ENCODE measurements around the gene KIF24. TPM values are rescaled to one million over a fixed set of nuclear protein-coding genes. Genes with fewer than 3 reads are reported as not detected.
A peak's percentile ranks its signal among the peaks of the same experiment; 100 is the strongest.

KIF24 gene
- total and polyA plus RNA-seq, 2 of the 8 experiments (the other 6 are each of a cell fraction or from before 2014, with no cell fraction given) = 2.7 to 3.9 TPM

DNA sequence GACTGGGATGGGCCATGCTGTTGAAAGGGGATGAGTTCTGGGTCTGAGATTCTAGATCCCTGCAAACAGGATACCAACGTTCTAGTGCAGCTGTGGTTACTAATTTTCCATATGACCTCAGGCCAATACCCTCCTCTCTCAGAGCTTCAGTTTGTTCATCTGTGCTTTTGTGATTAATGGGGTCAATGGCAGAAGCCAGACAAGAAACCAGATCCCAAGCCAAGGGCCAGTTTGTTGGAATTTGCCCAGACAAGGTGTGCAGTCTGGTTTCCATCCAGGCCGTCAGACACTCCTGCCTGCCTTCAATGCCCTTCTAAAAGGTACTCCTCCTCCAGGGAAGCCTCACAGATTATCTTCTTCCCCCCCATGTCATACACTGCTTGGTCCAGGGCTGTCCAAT is 36.2 kb upstream of the KIF24 start:
- Histone ChIP-seq H2AK5ac (ENCODE audit: low read depth, low read length) (no peak overlapping the region), H3K27me3 (replicated peaks in 1 of 4; ENCODE audit: control insufficient read depth in 3 of 4, extremely low read depth in 1 of 4, insufficient read depth in 3 of 4, low read length in 3 of 4) (no peaks in the 10 kb centered on the region), H3K79me2 (ENCODE audit: control insufficient read depth in 1 of 2, insufficient read depth in 2 of 2, low read length in 2 of 2) (no peaks in the 10 kb centered on the region), H4K20me1 (replicated peaks in 1 of 2; ENCODE audit: control insufficient read depth in 1 of 2, insufficient read depth in 2 of 2, low read length in 2 of 2) (no peaks in the 10 kb centered on the region), H2BK15ac (ENCODE audit: low read length) (no peak overlapping the region), H3K9ac (replicated peaks in 1 of 4; ENCODE audit: extremely low read depth in 1 of 4, low read depth in 3 of 4, low read length in 3 of 4) (no peak overlapping the region), H3K79me1 (ENCODE audit: low read depth, low read length) (no peaks in the 10 kb centered on the region), H3K4ac (replicated peaks; ENCODE audit: insufficient read length, low read depth, low read length) (no peak overlapping the region), H3K23me2 (ENCODE audit: low read depth, low read length) (no peaks in the 10 kb centered on the region), H3K23ac (ENCODE audit: insufficient read length) (no peak overlapping the region), H3K4me2 (ENCODE audit: insufficient read depth in 1 of 2, low read depth in 2 of 2, low read length in 2 of 2) (no peak overlapping the region), H3K14ac (ENCODE audit: insufficient read length) (no peak overlapping the region), H3K4me1 (replicated peaks in 1 of 4; ENCODE audit: control insufficient read depth in 3 of 4, insufficient read depth in 4 of 4, low read length in 3 of 4) (peaks cover 9 to 19% (median 11%) of the 10 kb centered on the region in 4 experiments; a peak in 6 of 7 replicates), H2BK20ac (ENCODE audit: low read length) (no peak overlapping the region), H2BK12ac (ENCODE audit: low read depth, low read length) (no peak overlapping the region), H3K4me3 (ENCODE audit: extremely low read depth in 1 of 4, insufficient read depth in 2 of 4, low read depth in 3 of 4, low read length in 4 of 4) (no peak overlapping the region), H4K8ac (ENCODE audit: extremely low read depth, insufficient read depth, low read length) (no peak overlapping the region), H2BK120ac (replicated peaks; ENCODE audit: low read depth, low read length) (no peak overlapping the region), H3K18ac (ENCODE audit: extremely low read depth, low read length) (no peak overlapping the region), H2BK5ac (ENCODE audit: low read depth, low read length) (no peak overlapping the region), H2AFZ (ENCODE audit: low read length) (no peak overlapping the region), H4K91ac (replicated peaks; ENCODE audit: insufficient read length, low read length) (no peak overlapping the region), H3K36me3 (ENCODE audit: control insufficient read depth in 2 of 4, insufficient read depth in 4 of 4, low read length in 3 of 4) (no peaks in the 10 kb centered on the region), H3K9me3 (ENCODE audit: insufficient read depth in 2 of 2, low read depth in 1 of 2, low read length in 1 of 2) (peaks cover 0 to 6% of the 10 kb centered on the region in 2 experiments; a peak in 1 of 4 replicates), H3K27ac (ENCODE audit: low read depth, low read length) (no peak overlapping the region), H4K5ac (ENCODE audit: insufficient read length, low read depth, low read length) (no peak overlapping the region), H3K56ac (replicated peaks; ENCODE audit: insufficient read length, low read depth, low read length) (no peak overlapping the region)
- TF ChIP-seq HDAC2 (IDR thresholded peaks at IDR 0.05; ENCODE audit: borderline replicate concordance in 1 of 2, low read depth in 2 of 2, low read length in 2 of 2) = no peak
- TF ChIP-seq NRF1 (IDR thresholded peaks at IDR 0.05; ENCODE audit: low read depth, low read length) = no peak
- TF ChIP-seq, protein P1, sequence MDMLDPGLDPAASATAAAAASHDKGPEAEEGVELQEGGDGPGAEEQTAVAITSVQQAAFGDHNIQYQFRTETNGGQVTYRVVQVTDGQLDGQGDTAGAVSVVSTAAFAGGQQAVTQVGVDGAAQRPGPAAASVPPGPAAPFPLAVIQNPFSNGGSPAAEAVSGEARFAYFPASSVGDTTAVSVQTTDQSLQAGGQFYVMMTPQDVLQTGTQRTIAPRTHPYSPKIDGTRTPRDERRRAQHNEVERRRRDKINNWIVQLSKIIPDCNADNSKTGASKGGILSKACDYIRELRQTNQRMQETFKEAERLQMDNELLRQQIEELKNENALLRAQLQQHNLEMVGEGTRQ (IDR thresholded peaks at IDR 0.05; ENCODE audit: low read length) = no peak
- TF ChIP-seq SIX5 (IDR thresholded peaks at IDR 0.05; ENCODE audit: low read depth, low read length) = no peak
- no peak for TF ChIP-seq HDAC6 (IDR thresholded peaks at IDR 0.05; ENCODE audit: low read depth, low read length)
- TF ChIP-seq POLR2A (IDR thresholded peaks at IDR 0.05; ENCODE audit: control extremely low read depth in 1 of 2, low read depth in 2 of 2, low read length in 2 of 2) = no peak
- TF ChIP-seq TCF12 (IDR thresholded peaks at IDR 0.05; ENCODE audit: low read depth, low read length) = no peak
- TF ChIP-seq POU5F1 (IDR thresholded peaks at IDR 0.05; ENCODE audit: low read depth, low read length) = no peak
- no peak for TF ChIP-seq CBX5 (IDR thresholded peaks at IDR 0.05; ENCODE audit: low read depth, low read length)
- no peak for TF ChIP-seq TEAD4 (IDR thresholded peaks at IDR 0.05; ENCODE audit: low read depth, low read length)
- no peak for TF ChIP-seq BRCA1 (IDR thresholded peaks at IDR 0.05; ENCODE audit: low read depth, low read length)
- no peak for TF ChIP-seq SAP30 (IDR thresholded peaks at IDR 0.05; ENCODE audit: insufficient read depth, insufficient replicate concordance, low read length)
- 84% methylated on average over 2 of the region's 2 CpGs; no CpG with 5 or more reads in 1 of the 2 experiments for WGBS, 2 experiments (ENCODE audit: extremely low coverage in 1 of 2, insufficient coverage in 1 of 2, insufficient read length in 1 of 2, insufficient replicate concordance in 2 of 2, low coverage in 1 of 2, low lambda C conversion rate in 2 of 2, missing lambda C conversion rate in 1 of 2)
- FAIRE-seq (no peak), DNase-seq (ENCODE audit: low read depth in 1 of 2, low spot score in 2 of 2) (peak in 1 of 2 experiments; percentile 1)
- ChIA-PET POLR2A (ENCODE audit: partially characterized antibody) (interaction anchor here (2.9 kb wide), 1 partner anchor 9 kb away, joined by 18 read pairs; no protein-coding TSS in a partner anchor), CTCF (ENCODE audit: partially characterized antibody) (interaction anchor here (1.1 to 10.6 kb wide), 3 partner anchors 12 to 28 kb away, joined by 4 to 83 read pairs (median 4); partner anchors contain the start of gene MYORG)

Data from H1 (cell line).